Subcutaneous abdominal adipose tissue (tissue), 5 donors: ENCODE measurements around the gene LYPD6.

ENCODE experiments used
- H3K27ac ChIP-seq: one replicate; pipeline ENCODE4 v1.7.0; 2013; ENCODE audit warnings: low read depth, mild to moderate bottlenecking, inconsistent platforms, low read length, moderate library complexity
- H3K27me3 ChIP-seq, 5 donors: one replicate each; pipeline ENCODE4 v1.7.0; 2013; ENCODE audit warnings: low read length in 5 of 5, inconsistent platforms in 1 of 5; ENCODE audit not compliant: control insufficient read depth in 5 of 5, insufficient read depth in 4 of 5
- H3K36me3 ChIP-seq, 5 donors: one replicate each; pipeline ENCODE4 v1.7.0; 2013; ENCODE audit warnings: low read length in 5 of 5; ENCODE audit not compliant: control insufficient read depth in 5 of 5, insufficient read depth in 5 of 5
- H3K4me1 ChIP-seq, 5 donors: one replicate each; pipeline ENCODE4 v1.7.0; 2013; ENCODE audit warnings: low read length in 5 of 5, mild to moderate bottlenecking in 3 of 5, moderate library complexity in 1 of 5; ENCODE audit not compliant: control insufficient read depth in 5 of 5, insufficient read depth in 5 of 5
- H3K4me3 ChIP-seq, 5 donors: one replicate each; pipeline ENCODE4 v1.7.0; 2013; ENCODE audit warnings: low read length in 5 of 5, low read depth in 1 of 5
- H3K9ac ChIP-seq, 5 donors: one replicate each; pipeline ENCODE4 v1.7.0; 2013; ENCODE audit warnings: low read length in 5 of 5, mild to moderate bottlenecking in 4 of 5, moderate library complexity in 3 of 5
- H3K9me3 ChIP-seq, 5 donors: one replicate each; pipeline ENCODE4 v1.7.0; 2013; ENCODE audit warnings: low read length in 5 of 5; ENCODE audit not compliant: control insufficient read depth in 5 of 5
- donor health status: healthy.
- donor health status: healthy.
- donor health status: healthy.
- donor health status: healthy.
- donor health status: healthy.

LYPD6 gene

DNA sequence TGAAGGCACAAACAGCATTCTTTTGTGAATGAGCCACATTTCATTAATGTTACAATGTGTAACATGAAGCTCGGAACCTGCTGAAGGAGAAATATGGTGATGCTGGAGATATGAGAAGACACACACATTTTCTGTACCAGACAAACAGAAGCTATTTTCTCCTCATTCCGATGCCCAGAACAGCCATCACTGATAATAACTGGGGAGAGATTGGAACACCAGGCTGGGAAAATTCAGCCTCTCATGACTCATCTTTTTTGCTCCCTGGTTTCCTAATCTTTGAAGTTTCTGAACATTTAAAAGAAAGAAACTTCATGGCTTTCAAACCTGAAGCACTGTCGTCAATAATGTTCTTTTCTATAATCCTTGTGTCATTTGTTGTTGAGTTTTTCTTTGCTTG, 110.9 kb downstream of the LYPD6 start:
- no peak overlapping the region for H3K9ac ChIP-seq
- no peaks in the 10 kb centered on the region for H3K36me3 ChIP-seq
- no peak overlapping the region for H3K27ac ChIP-seq
- no peaks in the 10 kb centered on the region for H3K4me1 ChIP-seq
- no peak overlapping the region for H3K4me3 ChIP-seq
- no peaks in the 10 kb centered on the region for H3K9me3 ChIP-seq
- H3K27me3 ChIP-seq, result no peaks in the 10 kb centered on the region

DNA sequence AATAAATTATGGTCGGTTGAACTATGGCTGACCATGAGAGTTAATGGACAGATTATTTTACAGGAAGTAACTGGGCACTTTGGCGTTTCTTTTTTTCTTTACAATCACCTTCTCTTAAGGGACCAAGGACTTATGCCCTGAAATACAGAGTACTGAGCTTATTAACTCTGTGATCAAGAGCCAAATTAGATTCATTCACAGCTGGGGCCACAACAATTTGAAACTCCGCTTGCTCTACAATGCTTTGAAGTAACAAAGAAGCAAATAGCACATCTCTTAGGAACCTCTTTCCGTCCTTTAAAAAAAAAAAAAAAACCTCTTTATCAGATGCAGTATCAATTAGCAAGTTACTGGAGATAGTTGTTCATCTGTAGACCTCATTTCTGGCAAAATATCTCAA, 112.0 kb downstream of the LYPD6 start:
- Histone ChIP-seq H3K4me3 (no peak overlapping the region), H3K9ac (no peak overlapping the region), H3K9me3 (no peaks in the 10 kb centered on the region), H3K27ac (no peak overlapping the region), H3K36me3 (no peaks in the 10 kb centered on the region), H3K4me1 (no peaks in the 10 kb centered on the region), H3K27me3 (peaks cover 0 to 3% (median 0%) of the 10 kb centered on the region in 5 donors)

DNA sequence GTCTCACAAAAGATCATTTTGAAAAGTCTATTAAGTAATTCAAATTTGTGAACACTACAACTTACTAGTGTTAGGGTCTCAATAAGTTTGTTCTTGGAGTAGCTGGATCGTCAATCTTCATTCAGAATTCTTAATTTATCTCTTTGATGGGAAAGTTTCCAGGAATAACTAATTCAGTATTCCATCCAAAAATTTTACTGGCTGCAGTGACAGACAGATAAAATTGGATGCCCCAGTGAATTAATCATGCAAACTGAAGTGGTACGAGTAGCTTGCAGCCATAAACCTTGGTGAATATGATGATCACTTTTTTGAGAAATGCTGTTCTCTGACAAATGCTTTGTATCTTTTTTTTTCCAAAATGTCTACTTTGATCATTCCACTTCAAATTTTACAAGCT, 112.8 kb downstream of the LYPD6 start:
- H3K4me3 ChIP-seq, result no peak overlapping the region
- no peaks in the 10 kb centered on the region for H3K36me3 ChIP-seq
- H3K27ac ChIP-seq, result no peak overlapping the region
- no peak overlapping the region for H3K9ac ChIP-seq
- H3K27me3 ChIP-seq, result peaks cover 0 to 3% (median 0%) of the 10 kb centered on the region in 5 donors
- H3K9me3 ChIP-seq, result no peaks in the 10 kb centered on the region
- H3K4me1 ChIP-seq, result no peaks in the 10 kb centered on the region

DNA sequence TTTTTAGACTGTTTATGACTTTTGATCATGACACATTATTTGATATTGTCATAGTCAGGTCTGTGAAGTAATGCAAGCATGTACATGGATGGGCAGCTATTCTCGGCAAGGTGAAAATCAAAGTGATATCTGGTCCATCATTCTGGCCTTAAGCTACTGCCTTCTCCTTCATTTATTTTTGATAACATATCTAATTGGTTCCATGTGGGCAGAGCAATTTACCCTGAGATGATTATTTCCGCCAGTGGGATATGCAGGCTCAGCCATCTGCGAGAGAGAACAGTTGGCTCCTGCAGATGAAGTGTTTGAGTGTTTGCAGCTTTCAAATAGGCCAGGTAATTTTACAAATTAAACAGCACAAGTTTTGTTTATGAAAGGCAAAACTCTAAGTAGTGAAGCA, 116.4 kb downstream of the LYPD6 start:
- Histone ChIP-seq H3K4me3 (no peak overlapping the region), H3K27ac (no peak overlapping the region), H3K9ac (no peak overlapping the region), H3K36me3 (no peaks in the 10 kb centered on the region), H3K4me1 (no peaks in the 10 kb centered on the region), H3K27me3 (peaks cover 0 to 3% (median 0%) of the 10 kb centered on the region in 5 donors), H3K9me3 (no peaks in the 10 kb centered on the region)

DNA sequence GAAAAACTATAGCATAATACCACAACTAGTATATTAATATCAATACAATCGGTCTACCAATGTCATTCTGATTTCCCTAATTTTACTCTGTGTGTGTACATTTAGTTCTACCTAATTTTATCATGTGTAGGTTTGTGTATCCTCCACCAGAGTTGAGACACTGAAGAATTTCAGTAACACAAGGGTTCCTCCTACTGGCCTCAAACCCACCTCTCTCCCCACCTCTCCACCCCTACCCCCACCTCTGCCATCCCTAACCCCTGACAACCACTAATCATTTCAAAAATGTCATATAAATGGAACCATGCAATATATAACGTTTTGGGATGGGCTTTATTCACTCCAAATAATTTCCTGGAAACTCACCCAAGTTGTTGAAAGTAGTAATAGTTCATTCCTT, 117.9 kb downstream of the LYPD6 start:
- H3K9ac ChIP-seq, result no peak overlapping the region
- H3K9me3 ChIP-seq, result no peaks in the 10 kb centered on the region
- no peak overlapping the region for H3K27ac ChIP-seq
- no peaks in the 10 kb centered on the region for H3K4me1 ChIP-seq
- H3K36me3 ChIP-seq, result no peaks in the 10 kb centered on the region
- H3K27me3 ChIP-seq, result peaks cover 0 to 3% (median 0%) of the 10 kb centered on the region in 5 donors
- no peak overlapping the region for H3K4me3 ChIP-seq

DNA sequence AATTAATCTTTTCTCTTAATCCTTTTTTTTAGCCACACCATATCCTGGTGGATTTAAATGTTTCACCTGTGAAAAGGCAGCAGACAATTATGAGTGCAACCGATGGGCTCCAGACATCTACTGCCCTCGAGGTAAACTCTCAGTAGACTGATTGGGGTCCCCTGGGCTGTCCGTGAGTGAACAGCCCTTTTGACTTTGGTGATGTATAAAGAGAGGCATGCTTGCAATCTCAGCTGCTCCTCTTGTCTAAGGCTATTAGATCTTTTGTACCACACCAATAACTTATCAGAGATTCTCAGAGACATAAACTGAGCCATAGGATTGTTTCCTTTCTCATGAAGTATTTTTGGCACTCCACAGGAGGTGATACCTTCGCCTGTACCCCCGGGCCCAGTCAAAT, 118.6 kb downstream of the LYPD6 start:
- Histone ChIP-seq H3K4me3 (no peak overlapping the region), H3K9me3 (no peaks in the 10 kb centered on the region), H3K9ac (no peak overlapping the region), H3K4me1 (no peaks in the 10 kb centered on the region), H3K27ac (no peak overlapping the region), H3K36me3 (no peaks in the 10 kb centered on the region), H3K27me3 (peaks cover 0 to 3% (median 0%) of the 10 kb centered on the region in 5 donors)

DNA sequence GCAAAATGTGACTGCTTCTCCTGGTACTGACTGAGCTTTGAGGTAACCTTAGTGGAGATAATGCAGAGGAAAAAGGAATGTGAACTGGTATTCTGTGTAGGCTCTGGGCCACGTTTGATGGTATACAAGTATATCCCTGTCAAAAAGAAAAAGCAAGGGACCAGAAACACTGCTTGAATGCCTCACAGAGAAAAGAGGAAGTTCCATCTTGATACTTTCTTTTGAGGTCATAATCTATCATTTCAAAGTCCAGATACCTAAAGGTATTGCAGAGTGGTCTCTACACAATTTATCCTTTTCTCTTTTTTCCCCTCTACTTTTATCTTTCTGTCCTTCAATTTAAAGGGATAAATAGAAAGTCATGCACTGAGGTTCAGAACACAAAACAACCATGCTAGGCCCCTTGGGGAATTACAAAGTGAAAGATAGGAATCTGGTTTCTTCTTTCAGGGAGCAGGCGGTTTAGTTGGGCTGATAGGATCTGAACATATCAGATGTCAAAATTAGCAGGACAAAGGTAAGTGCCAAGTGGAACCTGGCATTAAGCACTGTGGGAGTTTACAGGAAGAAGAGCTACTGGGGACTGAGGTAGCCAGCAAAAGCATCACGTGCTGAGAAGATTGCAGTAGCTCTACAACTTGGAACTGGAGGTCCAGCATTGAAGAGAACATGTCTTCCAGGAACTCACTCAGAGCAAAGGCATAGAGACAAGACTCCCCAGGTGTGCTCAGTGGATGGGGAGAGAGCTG, 121.2 kb downstream of the LYPD6 start:
- Histone ChIP-seq H3K4me1 (no peaks in the 10 kb centered on the region), H3K9me3 (no peaks in the 10 kb centered on the region), H3K9ac (no peak overlapping the region), H3K27me3 (peaks cover 0 to 3% (median 0%) of the 10 kb centered on the region in 5 donors), H3K27ac (no peak overlapping the region), H3K4me3 (no peak overlapping the region), H3K36me3 (no peaks in the 10 kb centered on the region)

DNA sequence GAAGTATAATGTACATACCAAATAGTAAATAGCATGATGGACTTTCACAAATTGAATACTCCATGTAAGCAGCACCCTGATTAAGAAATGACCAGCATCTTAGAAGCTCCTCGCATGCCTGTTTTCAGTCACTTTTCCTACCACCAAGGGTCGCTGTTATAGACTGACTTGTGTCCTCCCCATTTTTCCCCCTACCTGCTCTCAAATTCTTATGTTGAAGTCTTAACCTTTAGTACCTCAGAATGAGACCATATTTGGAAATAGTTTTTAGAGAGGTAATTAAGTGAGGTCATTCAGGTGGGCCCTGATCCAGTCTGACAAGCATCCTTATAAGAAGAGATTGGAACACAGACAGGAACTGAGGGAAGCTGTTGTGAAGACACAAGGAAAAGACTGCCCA, 125.9 kb downstream of the LYPD6 start:
- Histone ChIP-seq H3K36me3 (no peaks in the 10 kb centered on the region), H3K27me3 (no peaks in the 10 kb centered on the region), H3K27ac (no peak overlapping the region), H3K9me3 (peaks cover 0 to 16% (median 11%) of the 10 kb centered on the region in 5 donors), H3K4me1 (no peaks in the 10 kb centered on the region), H3K9ac (no peak overlapping the region), H3K4me3 (no peak overlapping the region)

DNA sequence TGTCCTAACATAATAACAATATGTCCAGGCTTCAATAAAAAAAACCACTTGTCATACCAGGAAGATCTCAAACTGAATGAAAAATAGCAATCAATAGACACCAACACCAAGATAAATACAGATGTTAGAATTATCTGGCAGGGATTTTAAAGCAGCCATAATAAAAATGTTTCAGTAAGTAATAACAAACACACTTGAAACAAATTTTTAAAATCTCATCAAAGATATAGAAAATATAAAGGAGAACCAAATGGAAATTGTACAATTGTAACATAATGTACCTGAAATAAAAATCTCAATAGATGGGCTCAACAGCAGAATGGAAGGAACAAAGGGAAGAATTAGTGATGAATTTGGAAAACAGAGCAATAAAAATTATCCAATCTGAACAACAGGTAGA, 128.1 kb downstream of the LYPD6 start:
- Histone ChIP-seq H3K27ac (no peak overlapping the region), H3K4me3 (no peak overlapping the region), H3K9ac (no peak overlapping the region), H3K36me3 (no peaks in the 10 kb centered on the region), H3K27me3 (no peaks in the 10 kb centered on the region), H3K4me1 (no peaks in the 10 kb centered on the region), H3K9me3 (peaks cover 0 to 25% (median 11%) of the 10 kb centered on the region in 5 donors)

DNA sequence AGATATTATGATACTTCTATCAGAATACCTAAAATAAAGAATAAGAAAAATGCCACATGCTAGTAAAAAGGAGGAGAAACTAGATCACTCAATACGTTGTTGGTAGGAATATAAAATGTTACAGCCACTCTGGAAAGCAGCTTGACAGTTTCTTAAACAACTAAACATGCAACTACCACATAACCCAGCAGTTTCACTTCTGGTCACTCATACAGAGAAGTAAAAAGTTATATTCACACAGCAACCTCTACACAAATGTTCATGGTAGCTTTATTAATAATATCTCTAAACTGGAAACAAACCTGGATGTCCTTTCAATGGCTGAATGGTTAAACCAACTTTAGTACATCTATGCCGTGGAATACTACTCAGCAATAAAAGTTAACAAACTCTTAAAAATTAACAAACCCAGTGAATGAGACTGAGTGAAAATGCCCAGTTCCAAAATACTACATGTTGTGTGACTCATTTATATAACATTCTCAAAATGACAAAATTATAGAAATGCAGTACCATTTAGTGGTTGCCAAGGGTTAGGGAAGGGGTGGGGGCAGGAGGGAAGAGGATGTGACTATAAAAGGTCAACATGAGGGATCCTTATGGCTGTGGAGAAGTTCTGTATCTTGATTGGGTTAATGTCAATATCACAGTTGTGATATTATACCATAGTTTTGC, 133.1 kb downstream of the LYPD6 start:
- H3K4me1 ChIP-seq, result no peaks in the 10 kb centered on the region
- H3K9ac ChIP-seq, result no peak overlapping the region
- no peak overlapping the region for H3K4me3 ChIP-seq
- no peaks in the 10 kb centered on the region for H3K36me3 ChIP-seq
- no peak overlapping the region for H3K27ac ChIP-seq
- H3K27me3 ChIP-seq, result no peaks in the 10 kb centered on the region
- peaks cover 0 to 16% (median 5%) of the 10 kb centered on the region in 5 donors for H3K9me3 ChIP-seq
